K562 (cell line): ENCODE measurements around the gene FAM180B. TPM values are rescaled to one million over a fixed set of nuclear protein-coding genes. Genes with fewer than 3 reads are reported as not detected.

Experiments
- ATAC-seq: fragments of 200-7000 bp; cut with Tn5 transposase; 3 replicates; pipeline ENCODE4 v1.9.1; 2020; ENCODE audit warnings: moderate library complexity
- BruUV-seq: library from RNA; stranded (reverse); fragments of 400-500 nt; replicated peaks from 2 replicates; lab custom pipeline; 2021; lab: Mats Ljungman, UMichigan
- CTCF ChIA-PET: fragments of 300-600 bp; formaldehyde crosslinking; extraction: SDS; loops from one replicate; lab custom pipeline; 2021; ENCODE audit warnings: low intra/inter-chr PET ratio; lab: Yijun Ruan, JAX
- POLR2A ChIA-PET: fragments of 300-600, 350-650 bp; sonication (Branson Sonifier 250); formaldehyde crosslinking; extraction: SDS; loops from one replicate; lab custom pipeline; 2021; ENCODE audit warnings: antibody characterized with exemption, inconsistent platforms; lab: Yijun Ruan, JAX
- DNase-seq, 4 experiments: peaks; one replicate each; pipeline versions ENCODE4 v3.0.0 to v3.0.0-alpha.2; 2011 to 2018; ENCODE audit warnings: low spot score in 3 of 4, mixed read lengths in 3 of 4; ENCODE audit errors: extremely low read depth in 1 of 4
- FAIRE-seq: peaks from 2 replicates; lab custom pipeline; 2011; peaks lifted over from hg19 to GRCh38; lab: Jason Lieb, UNC
- H2AFZ ChIP-seq: 2 replicates; pipeline ENCODE4 v1.6.0; 2011; ENCODE audit warnings: low read depth, low read length, control low read depth, inconsistent platforms
- H3K27ac ChIP-seq: fragments of 200-600 bp; 3 replicates; pipeline ENCODE4 v1.8.0; 2011; ENCODE audit warnings: low read depth, mild to moderate bottlenecking, control low read depth, inconsistent platforms, low read length, moderate library complexity, mixed read lengths; ENCODE audit errors: extremely low read depth
- H3K27me3 ChIP-seq, 2 experiments: fragments of 300-600 bp in 1 of 2; 2 replicates in 1 of 2; 3 replicates in 1 of 2; pipeline versions ENCODE4 v1.6.0 to v1.8.0; 2011; ENCODE audit warnings: inconsistent platforms in 2 of 2, low read length in 2 of 2, mild to moderate bottlenecking in 1 of 2, mixed read lengths in 1 of 2, moderate library complexity in 1 of 2; ENCODE audit not compliant: control insufficient read depth in 2 of 2, insufficient read depth in 2 of 2
- H3K36me3 ChIP-seq: fragments of 300-600 bp; 3 replicates; pipeline ENCODE4 v1.8.0; 2011; ENCODE audit warnings: mild to moderate bottlenecking, low read length, inconsistent platforms; ENCODE audit not compliant: control insufficient read depth, insufficient read depth
- H3K4me1 ChIP-seq, 2 experiments: fragments of 200-600 bp in 1 of 2; replicated peaks in 1 of 2; 2 replicates in 1 of 2; 3 replicates in 1 of 2; pipeline versions ENCODE4 v1.5.1 to v1.8.0; 2011; ENCODE audit warnings: inconsistent platforms in 2 of 2, low read length in 2 of 2, mild to moderate bottlenecking in 1 of 2, mixed read lengths in 1 of 2, moderate library complexity in 1 of 2; ENCODE audit not compliant: control insufficient read depth in 2 of 2, insufficient read depth in 2 of 2
- H3K4me2 ChIP-seq: 2 replicates; pipeline ENCODE4 v1.6.1; 2011; ENCODE audit warnings: low read length, control low read depth, inconsistent platforms, mixed read lengths; ENCODE audit not compliant: insufficient read depth
- H3K4me3 ChIP-seq: fragments of 200-600 bp; sonication (generic), shearing (Covaris generic); 2 replicates; pipeline ENCODE4 v1.5.1; 2016; ENCODE audit warnings: control low read depth, inconsistent platforms
- H3K79me2 ChIP-seq: fragments of 200-600 bp; 3 replicates; pipeline ENCODE4 v1.8.0; 2011; ENCODE audit warnings: low read length, inconsistent platforms; ENCODE audit not compliant: control insufficient read depth, insufficient read depth
- H3K9ac ChIP-seq, 2 experiments: 2 replicates each; pipeline versions ENCODE4 v1.6.0 to v1.6.1; 2011; ENCODE audit warnings: low read depth in 2 of 2, low read length in 2 of 2, control low read depth in 1 of 2, inconsistent platforms in 1 of 2, mild to moderate bottlenecking in 1 of 2, mixed read lengths in 1 of 2; ENCODE audit not compliant: insufficient read depth in 1 of 2
- H3K9me1 ChIP-seq: one replicate; pipeline ENCODE4 v1.6.0; 2011; ENCODE audit warnings: inconsistent platforms, mild to moderate bottlenecking, low read length, moderate library complexity; ENCODE audit not compliant: control insufficient read depth, insufficient read depth
- H3K9me3 ChIP-seq: replicated peaks from 2 replicates; pipeline ENCODE4 v1.5.1; 2011; ENCODE audit warnings: low read depth, low read length, inconsistent platforms; ENCODE audit not compliant: control insufficient read depth, insufficient read depth
- H4K20me1 ChIP-seq: replicated peaks from 2 replicates; pipeline ENCODE4 v1.6.1; 2011; ENCODE audit warnings: low read length, inconsistent platforms, mixed read lengths; ENCODE audit not compliant: control insufficient read depth, insufficient read depth
- ATF7 ChIP-seq: fragments of 450-650 bp; IDR thresholded peaks from 2 replicates; pipeline ENCODE4 v1.7.1; 2014; ENCODE audit warnings: mild to moderate bottlenecking, moderate library complexity
- BRCA1 ChIP-seq, 2 experiments: fragments of 450-650 bp in 1 of 2; sonication (generic) in 1 of 2; formaldehyde crosslinking in 1 of 2; IDR thresholded peaks; 2 replicates each; pipeline versions ENCODE4 v1.5.0 to v1.6.1; 2017 to 2020; ENCODE audit warnings: mild to moderate bottlenecking in 1 of 2, missing genetic modification reagents in 1 of 2
- HLTF ChIP-seq: fragments of 450-650 bp; IDR thresholded peaks from 2 replicates; pipeline ENCODE4 v1.6.1; 2016
- KAT2B ChIP-seq: IDR thresholded peaks from one replicate; pipeline ENCODE4 v1.6.1; 2012; ENCODE audit warnings: low read depth, mild to moderate bottlenecking, control low read depth, inconsistent platforms, low read length, moderate library complexity
- RHOXF2B ChIP-seq: fragments of 250-450 bp; sonication (Bioruptor Pico); conservative IDR thresholded peaks from 2 replicates; pipeline ENCODE4 v1.5.1; 2021
- ZNF274 ChIP-seq: IDR thresholded peaks from 2 replicates; pipeline ENCODE4 v1.6.1; 2011; ENCODE audit warnings: low read depth, mild to moderate bottlenecking, low read length, moderate library complexity, borderline replicate concordance
- ZNF655 ChIP-seq: fragments of 250-450 bp; sonication (Bioruptor Pico); IDR thresholded peaks from 2 replicates; pipeline ENCODE4 v1.5.0; 2021
- WGBS: fragments of 100-300 bp; shearing (Covaris generic); methylation state at CpG from one replicate; pipeline ENCODE4 v1.1.6; 2016; ENCODE audit warnings: low coverage, mixed read lengths; ENCODE audit not compliant: insufficient coverage; ENCODE audit errors: missing lambda C conversion rate; 5-methylcytosine and 5-hydroxymethylcytosine counted together
- in situ Hi-C: fragments of 300-500 bp; cut with MboI; formaldehyde crosslinking; loops from 4 replicates; pipeline ENCODE4 v1.15.0; 2018; ENCODE audit warnings: inconsistent platforms, mixed read lengths
- intact Hi-C: fragments of 100-400 bp; cut with micrococcal nuclease; formaldehyde crosslinking; loops from 2 replicates; pipeline ENCODE4 v1.14.2; 2022
- polyA plus RNA-seq, 8 experiments: library from polyadenylated mRNA; depleted of rRNA in 4 of 8; stranded (reverse) in 5 of 8; unstranded in 3 of 8; fragments of >200 nt; fragmentation: Nextera tagmentation in 2 of 8; fragmentation: Illumina TruSeq in 1 of 8; extraction: Ambion mirVana in 2 of 8; extraction: Trizol in 1 of 8; gene quantifications; 2 replicates each; pipeline versions ENCODE4 v1.2.1 to v1.2.3, GENCODE V29; 2011 to 2014; ENCODE audit warnings: inconsistent platforms in 1 of 8, missing spikeins in 1 of 8
- total RNA-seq, 7 experiments: library from RNA; depleted of rRNA in 6 of 7; stranded (reverse); fragments of >200 nt in 6 of 7; fragmentation: Illumina TruSeq in 2 of 7; extraction: Trizol in 2 of 7; gene quantifications; 2 replicates each; pipeline versions ENCODE4 v1.2.1 to v1.2.3, GENCODE V29; 2011 to 2021; ENCODE audit warnings: low replicate concordance in 1 of 7

Gene FAM180B
- total and polyA plus RNA-seq, 9 of the 15 experiments (the other 6 are each of a cell fraction or from before 2014, with no cell fraction given) = 0.05 to 0.14 TPM; not detected in 7

- Histone ChIP-seq H4K20me1 (no peaks in the 10 kb centered on the region), H3K27ac (no peak overlapping the region), H3K36me3 (no peaks in the 10 kb centered on the region), H3K9me3 (no peaks in the 10 kb centered on the region), H3K9me1 (peaks cover 7% of the 10 kb centered on the region), H2AFZ (no peak overlapping the region), H3K9ac (no peak overlapping the region), H3K4me3 (no peak overlapping the region), H3K4me1 (peaks cover 0 to 13% of the 10 kb centered on the region in 2 experiments; a peak in 3 of 5 replicates), H3K27me3 (peaks cover 28 to 41% of the 10 kb centered on the region in 2 experiments), H3K4me2 (no peak overlapping the region), H3K79me2 (no peaks in the 10 kb centered on the region)
- POLR2A ChIA-PET = interaction anchor here (1.1 to 6.2 kb wide), 2 partner anchors 10 to 23 kb away, joined by 3 to 35 read pairs; partner anchors contain the start of gene FAM180B
- FAIRE-seq = no peak
- TF ChIP-seq BRCA1 (IDR thresholded peaks at IDR 0.05) (no peak), BRCA1 (CRISPR knock-in tag; IDR thresholded peaks at IDR 0.05) (no peak), RHOXF2B (CRISPR knock-in tag) (no peak), KAT2B (no peak), ZNF274 (no peak), ATF7 (no peak), HLTF (no peak)
- peak; percentile 25; the same call in 2 of the 3 replicates for ATAC-seq
- 6% methylated on average over 7 of the region's 7 CpGs for WGBS
- intact Hi-C loops (no loop called here), in situ Hi-C loops (no loop called here)
- BruUV-seq = no TSS peak
- CTCF ChIA-PET = no interaction called here
- DNase-seq = no peak
Observed at GRCh38 chr11:47595029-47595428, 8.6 kb downstream of the FAM180B start.

GRCh38 chr11:47595967-47596366 lies 9.5 kb downstream of the FAM180B start:
- in situ Hi-C loops = no loop called here
- peaks cover 0 to 7% of the 10 kb centered on the region in 2 experiments; a peak in 3 of 5 replicates for H3K4me1 ChIP-seq
- peaks cover 29 to 47% of the 10 kb centered on the region in 2 experiments for H3K27me3 ChIP-seq
- CTCF ChIA-PET = no interaction called here
- no peaks in the 10 kb centered on the region for H4K20me1 ChIP-seq
- TF ChIP-seq ZNF655 = no peak
- TF ChIP-seq, all 486 proteins: peak for 0
- Histone ChIP-seq H3K9me1 (peaks cover 7% of the 10 kb centered on the region), H3K27ac (no peak overlapping the region), H3K79me2 (no peaks in the 10 kb centered on the region), H3K9ac (no peak overlapping the region), H3K4me2 (no peak overlapping the region), H3K9me3 (no peaks in the 10 kb centered on the region), H3K4me3 (no peak overlapping the region), H2AFZ (no peak overlapping the region), H3K36me3 (no peaks in the 10 kb centered on the region)
- BruUV-seq = no TSS peak
- intact Hi-C loops = no loop called here
- DNase-seq = no peak
- ATAC-seq = no peak
- POLR2A ChIA-PET = interaction anchor here (1.3 to 6.2 kb wide), 3 partner anchors 10 to 15 kb away, joined by 3 to 35 read pairs (median 6); partner anchors contain the start of gene FAM180B
- 40% methylated on average over 1 of the region's 1 CpG for WGBS
- no peak for FAIRE-seq
